AG09309 (cell line): ENCODE results near the gene PRND.
"Not testable (repeated sequence)": the region's sequence is repeated elsewhere in the genome, so short reads cannot be mapped to it uniquely, and the experiment has no call there.

Experiments
- DNase-seq: peaks from one replicate; pipeline ENCODE4 v3.0.0-alpha.2; 2010; ENCODE audit warnings: low read depth
- H3K4me3 ChIP-seq: 2 replicates; pipeline ENCODE4 v1.5.1; 2011; ENCODE audit warnings: mild to moderate bottlenecking, low read depth, low read length, moderate library complexity; ENCODE audit not compliant: control insufficient read depth
- CTCF ChIP-seq: IDR thresholded peaks from 2 replicates; pipeline ENCODE4 v1.5.1; 2011; ENCODE audit warnings: mild to moderate bottlenecking, low read depth, low read length, inconsistent platforms; ENCODE audit not compliant: insufficient read depth, control insufficient read depth; ENCODE audit errors: missing control alignments

Gene PRND

GRCh38 chr20:4722571-4722970, 862 bp downstream of the PRND start:
- TF ChIP-seq CTCF, result no peak
- H3K4me3 ChIP-seq, result no peak overlapping the region
- no peak for DNase-seq

- H3K4me3 ChIP-seq, result no peak overlapping the region
- no peak for TF ChIP-seq CTCF
- no peak for DNase-seq
These were observed 1.3 kb downstream of the PRND start for GRCh38 chr20:4722993-4723392.

- not testable (repeated sequence) for DNase-seq, H3K4me3 ChIP-seq
These were observed 1.8 kb downstream of the PRND start for GRCh38 chr20:4723553-4723952.

- DNase-seq, result no peak
- TF ChIP-seq CTCF, result no peak
- H3K4me3 ChIP-seq, result no peak overlapping the region
These were observed 3.0 kb downstream of the PRND start for GRCh38 chr20:4724459-4725262.

GRCh38 chr20:4725263-4725550, 3.5 kb downstream of the PRND start:
- DNase-seq, result no peak
- no peak overlapping the region for H3K4me3 ChIP-seq
- no peak for TF ChIP-seq CTCF

GRCh38 chr20:4726710-4727397, 5.1 kb downstream of the PRND start:
- no peak overlapping the region; the same call in 1 of the 2 replicates for H3K4me3 ChIP-seq
- peak; percentile 66 for DNase-seq
- TF ChIP-seq CTCF, result no peak

- H3K4me3 ChIP-seq, result no peak overlapping the region
- TF ChIP-seq CTCF, result no peak
- DNase-seq, result no peak
These were observed 6.5 kb downstream of the PRND start for GRCh38 chr20:4728120-4728760.
